SK-N-SH (cell line): ENCODE data around the gene F5. TPM values are rescaled to one million over a fixed set of nuclear protein-coding genes. Genes with fewer than 3 reads are reported as not detected.

ENCODE experiments used
- CTCF ChIA-PET: fragments of 300-600, 350-600 bp; formaldehyde crosslinking; extraction: SDS; loops from one replicate; lab custom pipeline; 2021; lab: Yijun Ruan, JAX
- POLR2A ChIA-PET: fragments of 350-600 bp; sonication (Branson Sonifier 250); formaldehyde crosslinking; extraction: SDS; loops from one replicate; lab custom pipeline; 2020; ENCODE audit warnings: antibody characterized with exemption, inconsistent platforms; lab: Yijun Ruan, JAX
- DNase-seq: peaks from one replicate; pipeline ENCODE4 v3.0.0; 2012
- H2AFZ ChIP-seq: fragments of 200-600 bp; sonication (generic); 2 replicates; pipeline ENCODE4 v1.8.1; 2016; ENCODE audit warnings: antibody characterized with exemption, mild to moderate bottlenecking, low read depth
- H3F3A ChIP-seq: fragments of 200-600 bp; sonication (generic); replicated peaks from 2 replicates; pipeline ENCODE3; 2016; ENCODE audit warnings: antibody characterized with exemption, mild to moderate bottlenecking; ENCODE audit not compliant: insufficient read depth
- H3K27ac ChIP-seq, 2 experiments: fragments of 200-500 bp in 1 of 2; fragments of 200-600 bp in 1 of 2; sonication (Bioruptor generic) in 1 of 2; sonication (generic), shearing (Covaris generic) in 1 of 2; 2 replicates each; pipeline versions ENCODE4 v1.5.1 to v1.6.1; 2014 to 2016; ENCODE audit warnings: low read depth in 2 of 2, inconsistent platforms in 1 of 2, low read length in 1 of 2, mild to moderate bottlenecking in 1 of 2, mixed read lengths in 1 of 2
- H3K27me3 ChIP-seq: fragments of 200-600 bp; sonication (generic), shearing (Covaris generic); 2 replicates; pipeline ENCODE4 v1.6.1; 2016; ENCODE audit warnings: mixed run types; ENCODE audit not compliant: insufficient read depth
- H3K36me3 ChIP-seq, 2 experiments: fragments of 200-500 bp in 1 of 2; fragments of 200-600 bp in 1 of 2; sonication (Bioruptor generic) in 1 of 2; sonication (generic) in 1 of 2; replicated peaks in 1 of 2; 2 replicates each; pipeline versions ENCODE3 to v1.5.1; 2014 to 2016; ENCODE audit warnings: low read length in 1 of 2, mild to moderate bottlenecking in 1 of 2; ENCODE audit not compliant: insufficient read depth in 2 of 2, control insufficient read depth in 1 of 2
- H3K4me1 ChIP-seq, 2 experiments: fragments of 200-500 bp in 1 of 2; fragments of 200-600 bp in 1 of 2; sonication (Bioruptor generic) in 1 of 2; sonication (generic), shearing (Covaris generic) in 1 of 2; 2 replicates each; pipeline versions ENCODE4 v1.5.1 to v1.6.1; 2014 to 2016; ENCODE audit warnings: low read depth in 1 of 2, low read length in 1 of 2, mixed run types in 1 of 2; ENCODE audit not compliant: insufficient read depth in 2 of 2, control insufficient read depth in 1 of 2
- H3K4me2 ChIP-seq: fragments of 200-600 bp; sonication (generic), shearing (Covaris generic); 2 replicates; pipeline ENCODE4 v1.6.1; 2017; ENCODE audit warnings: mixed run types
- H3K4me3 ChIP-seq, 2 experiments: fragments of 200-500 bp in 1 of 2; fragments of 200-600 bp in 1 of 2; sonication (Bioruptor generic) in 1 of 2; sonication (generic), shearing (Covaris generic) in 1 of 2; 2 replicates each; pipeline versions ENCODE4 v1.5.1 to v1.8.1; 2014 to 2016; ENCODE audit warnings: low read depth in 2 of 2, inconsistent platforms in 1 of 2, low read length in 1 of 2, mild to moderate bottlenecking in 1 of 2, mixed read lengths in 1 of 2, moderate library complexity in 1 of 2
- H3K79me2 ChIP-seq: fragments of 200-600 bp; sonication (generic); 2 replicates; pipeline ENCODE4 v1.8.1; 2017; ENCODE audit warnings: mild to moderate bottlenecking; ENCODE audit not compliant: insufficient read depth
- H3K9ac ChIP-seq: fragments of 200-600 bp; sonication (generic); 2 replicates; pipeline ENCODE4 v1.6.1; 2017; ENCODE audit warnings: mixed run types
- H3K9me2 ChIP-seq: fragments of 200-600 bp; sonication (generic); 2 replicates; pipeline ENCODE4 v1.6.1; 2017; ENCODE audit warnings: mixed run types
- H3K9me3 ChIP-seq: fragments of 200-600 bp; sonication (generic); 2 replicates; pipeline ENCODE4 v1.6.1; 2017; ENCODE audit warnings: mixed run types, mild to moderate bottlenecking, moderate library complexity
- H4K20me1 ChIP-seq: fragments of 200-600 bp; sonication (generic); 2 replicates; pipeline ENCODE4 v1.6.1; 2017; ENCODE audit warnings: mild to moderate bottlenecking, mixed run types; ENCODE audit not compliant: insufficient read depth
- CTCF ChIP-seq: fragments of 200-600 bp; sonication (generic); IDR thresholded peaks from 2 replicates; pipeline ENCODE4 v1.6.1; 2017; ENCODE audit warnings: antibody characterized with exemption, mild to moderate bottlenecking, moderate library complexity
- FOXJ3 ChIP-seq: sonication (generic); formaldehyde crosslinking; IDR thresholded peaks from 2 replicates; pipeline ENCODE4 v1.5.1; 2020; ENCODE audit warnings: mild to moderate bottlenecking, missing genetic modification reagents
- JUND ChIP-seq: IDR thresholded peaks from 2 replicates; pipeline ENCODE4 v1.4.0; 2012
- RAD21 ChIP-seq: IDR thresholded peaks from 2 replicates; pipeline ENCODE4 v1.6.1; 2012; ENCODE audit warnings: mild to moderate bottlenecking, low read length
- REST ChIP-seq: IDR thresholded peaks from 2 replicates; pipeline ENCODE4 v1.6.1; 2012; ENCODE audit warnings: mild to moderate bottlenecking, low read depth, low read length, moderate library complexity
- RXRA ChIP-seq: IDR thresholded peaks from 2 replicates; pipeline ENCODE4 v1.4.0; 2012; ENCODE audit warnings: low read depth, mild to moderate bottlenecking, borderline replicate concordance
- SIN3A ChIP-seq: IDR thresholded peaks from 2 replicates; pipeline ENCODE4 v1.6.1; 2012; ENCODE audit warnings: low read depth, mild to moderate bottlenecking, low read length, moderate library complexity, borderline replicate concordance
- TAF1 ChIP-seq: IDR thresholded peaks from 2 replicates; pipeline ENCODE4 v1.6.1; 2012; ENCODE audit warnings: low read depth, mild to moderate bottlenecking, low read length, moderate library complexity, borderline replicate concordance
- WGBS: methylation state at CpG from one replicate; pipeline ENCODE4 v1.1.6; 2017; ENCODE audit warnings: low lambda C conversion rate; 5-methylcytosine and 5-hydroxymethylcytosine counted together
- polyA plus RNA-seq, 3 experiments: library from polyadenylated mRNA; depleted of rRNA; stranded (reverse); fragments of >200 nt; gene quantifications; 2 replicates each; pipeline ENCODE4 v1.2.3, GENCODE V29; 2012

F5 gene
- polyA plus RNA-seq, 1 of the 3 experiments (the other 2 are of a cell fraction), result under 0.01 TPM

- no peak for TF ChIP-seq TAF1
Observed at GRCh38 chr1:169546087-169546995, 39.9 kb downstream of the F5 start (continued).

GRCh38 chr1:169545472-169545871 is 40.8 kb downstream of the F5 start:
- no peak overlapping the region for H3K4me3 ChIP-seq
- no peaks in the 10 kb centered on the region for H3K4me1 ChIP-seq
- no peaks in the 10 kb centered on the region for H3F3A ChIP-seq
- H4K20me1 ChIP-seq, result no peaks in the 10 kb centered on the region
- 60% methylated on average over 2 of the region's 2 CpGs for whole genome bisulfite sequencing
- H3K27ac ChIP-seq, result no peak overlapping the region
- H3K9ac ChIP-seq, result no peak overlapping the region
- no peaks in the 10 kb centered on the region for H3K36me3 ChIP-seq
- no peaks in the 10 kb centered on the region for H3K9me2 ChIP-seq
- TF ChIP-seq FOXJ3 (CRISPR knock-in tag) (no peak), SIN3A (no peak), RAD21 (no peak), REST (no peak), RXRA (no peak), JUND (no peak), CTCF (no peak)
- no peak overlapping the region for H3K4me2 ChIP-seq
- no peak for DNase-seq
- H3K27me3 ChIP-seq, result no peaks in the 10 kb centered on the region; the same call in 1 of the 2 replicates
- no peaks in the 10 kb centered on the region for H3K9me3 ChIP-seq
- POLR2A ChIA-PET, result interaction anchor here (0.7 kb wide), 1 partner anchor 177 kb away, joined by 3 read pairs; the partner anchor contains the start of gene BLZF1
- H3K79me2 ChIP-seq, result no peaks in the 10 kb centered on the region
- CTCF ChIA-PET, result interaction anchor here (1.0 to 2.7 kb wide), 12 partner anchors 13 to 1384 kb away, joined by 3 to 25 read pairs (median 8); partner anchors contain the start of genes BLZF1, F5, NME7 and SLC19A2
- H2AFZ ChIP-seq, result no peak overlapping the region
